Kidney glomerular epithelial cell (primary cell): ENCODE data around the gene ATP2A1.
"Not testable (repeated sequence)": the region's sequence is repeated elsewhere in the genome, so short reads cannot be mapped to it uniquely, and the experiment has no call there.

Source experiments
- DNase-seq: peaks from one replicate; lab custom pipeline; 2025; lab: John Stamatoyannopoulos, UW

ATP2A1 gene

DNA sequence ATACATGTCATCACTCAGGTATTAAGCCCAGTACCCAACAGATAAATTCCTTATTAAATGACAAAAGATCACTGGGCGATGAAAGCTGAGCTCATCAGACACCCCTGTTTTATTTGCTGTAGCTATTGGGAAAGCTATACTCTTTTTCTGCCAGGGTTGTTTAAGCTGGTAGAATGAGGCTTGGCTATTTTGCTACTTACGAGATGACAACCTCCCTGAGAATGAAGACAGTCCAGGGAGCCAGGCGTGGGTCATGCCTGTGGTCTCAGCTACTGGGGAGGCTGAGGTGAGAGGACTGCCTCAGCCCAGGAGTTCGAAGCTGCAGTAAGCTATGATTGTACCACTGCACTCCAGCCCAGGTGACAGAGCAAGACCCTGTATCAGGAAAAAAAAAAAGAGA is 19.0 kb upstream of the ATP2A1 start:
- no peak for DNase-seq

DNA sequence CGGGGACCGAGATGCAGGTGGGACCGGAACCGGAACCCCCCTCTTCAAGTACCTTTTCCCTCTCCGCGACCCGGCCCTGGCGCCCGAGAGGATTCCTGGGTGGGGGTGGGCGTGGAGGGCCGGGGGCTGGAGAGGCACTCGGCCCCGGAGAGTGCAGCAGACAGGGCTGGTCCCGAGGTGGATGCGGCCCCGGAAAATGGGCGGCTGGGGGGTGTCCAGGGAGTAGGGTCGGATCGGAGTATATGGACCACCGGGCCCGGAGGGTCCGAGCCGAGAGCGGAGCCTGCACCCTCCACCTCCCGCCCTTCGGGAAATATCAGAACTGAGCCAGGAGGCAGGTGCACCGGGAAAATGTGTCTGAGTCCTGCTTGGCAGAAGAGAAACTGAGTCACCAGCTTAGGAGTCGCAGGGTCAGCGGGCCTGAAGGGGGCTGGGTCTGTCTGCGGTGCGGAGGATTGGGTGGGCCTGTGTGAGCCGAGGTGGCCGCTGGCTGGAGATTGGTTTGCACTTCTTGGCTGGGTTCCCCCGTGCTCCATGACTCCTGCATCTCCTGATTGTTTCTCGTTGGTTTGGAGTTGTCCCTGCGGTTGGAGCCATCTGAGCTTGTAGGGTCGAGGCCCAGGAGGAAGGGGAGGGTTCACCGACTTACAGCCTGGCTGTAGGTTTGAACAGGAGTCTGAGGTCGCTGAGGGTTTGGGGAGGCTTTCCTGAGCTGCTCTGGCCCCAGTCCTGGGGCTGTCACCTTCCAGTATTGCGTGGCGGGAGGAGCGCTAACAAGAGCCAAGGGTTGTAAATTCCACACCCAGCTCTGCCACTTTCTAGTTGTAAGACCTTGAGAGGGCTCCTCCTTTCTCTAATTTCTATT is 14.1 kb upstream of the ATP2A1 start:
- DNase-seq = no peak

DNA sequence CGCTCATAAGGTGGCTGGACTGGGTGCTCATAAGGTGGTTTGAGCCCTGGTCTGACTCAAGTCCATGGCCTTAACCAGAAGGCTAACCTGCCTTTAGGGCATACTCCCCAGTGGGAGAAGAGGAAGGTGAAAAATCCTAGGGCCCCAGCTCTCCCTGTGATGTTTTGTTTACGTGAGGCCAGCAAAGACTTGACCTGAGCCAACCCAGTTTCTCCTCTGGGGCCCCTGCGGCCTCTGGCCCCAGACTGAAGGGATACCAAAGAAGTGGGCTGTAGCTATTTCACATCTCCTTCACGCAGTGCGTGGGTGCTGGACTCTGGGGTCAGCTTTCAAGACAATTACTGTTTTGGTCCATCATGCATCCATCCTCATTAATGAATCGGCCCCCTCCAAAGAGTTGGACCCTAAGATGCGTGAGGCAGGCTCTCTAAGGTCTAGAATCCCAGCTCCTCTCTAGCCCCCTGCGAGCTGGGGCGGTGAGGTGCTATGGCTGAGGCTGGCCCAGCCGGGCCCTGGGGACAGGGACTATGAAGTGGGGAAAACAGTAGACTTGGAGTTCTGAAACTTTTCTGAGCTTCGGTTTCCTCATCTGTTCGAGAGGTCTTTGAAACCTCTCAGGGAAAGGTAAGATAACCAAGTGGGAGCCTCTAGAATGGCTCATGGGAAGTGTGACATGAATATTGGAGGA is 13.1 kb upstream of the ATP2A1 start:
- DNase-seq = no peak

DNA sequence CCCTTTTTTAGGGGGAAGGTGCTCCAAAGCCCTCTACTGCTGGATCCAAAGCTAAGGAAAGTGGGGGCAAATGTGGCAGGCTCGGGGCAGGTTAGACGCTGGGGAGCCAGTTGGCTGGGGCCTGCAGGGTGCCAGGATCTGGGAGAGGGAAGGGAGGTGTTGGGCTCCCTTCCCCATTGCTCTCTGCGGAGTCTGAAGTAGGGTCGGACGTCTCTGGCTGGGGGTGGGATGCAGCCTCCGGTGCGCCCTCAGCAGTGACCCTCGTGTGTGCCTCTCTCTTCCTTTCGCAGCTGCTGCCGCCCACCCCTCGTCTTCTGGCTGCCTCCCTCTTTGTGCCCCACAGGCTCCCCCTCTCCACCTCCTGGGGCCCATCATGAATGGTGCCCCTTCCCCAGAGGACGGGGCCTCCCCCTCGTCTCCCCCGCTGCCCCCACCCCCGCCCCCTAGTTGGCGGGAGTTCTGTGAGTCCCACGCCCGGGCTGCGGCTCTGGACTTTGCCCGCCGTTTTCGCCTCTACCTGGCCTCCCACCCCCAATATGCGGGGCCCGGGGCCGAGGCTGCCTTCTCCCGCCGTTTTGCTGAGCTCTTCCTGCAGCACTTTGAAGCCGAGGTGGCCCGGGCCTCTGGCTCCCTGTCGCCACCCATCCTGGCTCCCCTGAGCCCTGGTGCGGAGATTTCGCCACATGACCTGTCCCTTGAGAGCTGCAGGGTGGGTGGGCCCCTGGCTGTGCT is 12.4 kb upstream of the ATP2A1 start:
- no peak for DNase-seq

DNA sequence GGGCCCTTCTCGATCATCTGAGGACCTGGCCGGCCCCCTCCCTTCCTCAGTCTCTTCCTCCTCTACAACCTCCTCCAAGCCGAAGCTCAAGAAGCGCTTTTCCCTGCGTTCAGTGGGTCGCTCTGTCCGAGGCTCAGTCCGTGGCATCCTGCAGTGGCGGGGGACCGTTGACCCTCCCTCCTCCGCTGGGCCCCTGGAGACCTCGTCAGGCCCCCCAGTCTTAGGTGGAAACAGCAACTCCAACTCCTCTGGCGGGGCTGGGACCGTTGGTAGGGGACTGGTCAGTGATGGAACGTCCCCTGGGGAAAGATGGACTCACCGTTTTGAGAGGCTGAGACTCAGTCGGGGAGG is 11.9 kb upstream of the ATP2A1 start:
- DNase-seq = no peak

DNA sequence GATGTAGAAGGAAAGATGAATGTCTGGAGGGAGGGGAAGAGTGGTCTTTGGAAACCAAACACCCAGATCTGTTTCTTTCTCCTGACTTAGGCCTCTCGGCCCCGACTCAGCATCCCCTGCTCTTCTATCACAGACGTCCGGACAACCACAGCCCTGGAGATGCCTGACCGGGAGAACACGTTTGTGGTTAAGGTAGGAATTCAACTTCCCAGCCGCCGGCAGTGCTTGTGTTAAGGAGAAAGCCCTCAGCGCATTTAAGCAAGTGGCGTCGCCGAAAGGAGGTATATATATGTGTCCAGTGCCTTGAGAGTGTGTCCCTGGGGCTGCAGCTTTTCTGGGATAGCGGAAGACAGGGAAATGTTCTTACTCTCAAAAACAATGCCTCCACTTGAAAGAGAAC is 11.0 kb upstream of the ATP2A1 start:
- no peak for DNase-seq

DNA sequence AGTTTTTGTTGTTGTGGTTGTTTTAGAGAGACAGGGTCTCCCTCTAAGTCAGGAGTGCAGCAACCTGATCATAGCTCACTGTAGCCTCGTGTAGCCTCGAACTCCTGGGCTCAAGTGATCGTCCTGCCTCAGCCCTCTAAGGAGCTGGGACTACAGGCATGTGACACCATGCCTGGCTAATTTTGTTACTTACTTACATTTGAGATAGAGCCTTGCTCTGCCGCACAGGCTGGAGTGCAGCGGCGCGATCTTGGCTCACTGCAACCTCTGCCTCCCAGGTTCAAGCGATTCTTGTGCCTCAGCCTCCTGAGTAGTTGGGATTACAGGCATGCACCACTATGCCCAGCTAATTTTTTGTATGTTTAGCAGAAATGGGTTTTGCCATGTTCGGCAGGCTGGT is 10.6 kb upstream of the ATP2A1 start:
- DNase-seq = not testable (repeated sequence)

DNA sequence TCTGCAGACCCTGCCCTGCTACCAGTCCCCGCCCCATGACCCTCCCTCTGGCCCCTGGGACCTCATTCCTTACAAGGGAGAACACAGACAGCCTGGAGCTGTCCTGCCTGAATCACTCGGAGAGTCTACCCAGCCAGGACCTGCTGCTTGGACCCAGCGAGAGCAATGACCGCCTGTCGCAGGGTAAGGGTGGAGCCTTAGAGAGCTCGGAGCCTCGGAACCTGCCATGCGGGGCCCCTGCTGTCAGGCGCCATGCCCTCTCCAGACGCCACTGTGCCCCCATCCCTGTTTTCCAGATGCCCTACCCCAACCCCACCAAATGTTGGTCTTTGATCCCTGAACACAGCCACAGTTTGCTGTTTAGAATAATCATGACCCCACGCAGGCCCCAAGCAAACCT is 9.1 kb upstream of the ATP2A1 start:
- DNase-seq = no peak

DNA sequence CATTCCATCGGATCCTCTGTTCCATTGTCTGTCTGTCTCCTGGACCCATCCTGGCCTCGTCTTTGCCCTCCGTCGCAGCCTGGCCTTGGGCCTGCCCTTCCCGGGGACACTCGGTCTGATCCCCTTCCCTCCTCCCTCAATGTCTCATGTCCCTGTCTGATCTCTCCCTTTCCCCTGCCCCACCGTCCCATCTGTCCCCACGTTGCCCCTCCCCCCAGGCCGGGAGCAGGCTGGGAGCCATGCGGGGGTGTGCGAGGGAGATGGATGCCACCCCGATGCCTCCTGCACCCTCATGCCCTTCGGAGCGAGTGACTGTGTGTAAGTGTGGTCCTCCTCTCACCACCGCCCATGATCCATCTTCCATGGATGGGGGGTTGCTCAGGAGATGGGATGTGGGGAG is 5.3 kb upstream of the ATP2A1 start:
- DNase-seq = no peak

DNA sequence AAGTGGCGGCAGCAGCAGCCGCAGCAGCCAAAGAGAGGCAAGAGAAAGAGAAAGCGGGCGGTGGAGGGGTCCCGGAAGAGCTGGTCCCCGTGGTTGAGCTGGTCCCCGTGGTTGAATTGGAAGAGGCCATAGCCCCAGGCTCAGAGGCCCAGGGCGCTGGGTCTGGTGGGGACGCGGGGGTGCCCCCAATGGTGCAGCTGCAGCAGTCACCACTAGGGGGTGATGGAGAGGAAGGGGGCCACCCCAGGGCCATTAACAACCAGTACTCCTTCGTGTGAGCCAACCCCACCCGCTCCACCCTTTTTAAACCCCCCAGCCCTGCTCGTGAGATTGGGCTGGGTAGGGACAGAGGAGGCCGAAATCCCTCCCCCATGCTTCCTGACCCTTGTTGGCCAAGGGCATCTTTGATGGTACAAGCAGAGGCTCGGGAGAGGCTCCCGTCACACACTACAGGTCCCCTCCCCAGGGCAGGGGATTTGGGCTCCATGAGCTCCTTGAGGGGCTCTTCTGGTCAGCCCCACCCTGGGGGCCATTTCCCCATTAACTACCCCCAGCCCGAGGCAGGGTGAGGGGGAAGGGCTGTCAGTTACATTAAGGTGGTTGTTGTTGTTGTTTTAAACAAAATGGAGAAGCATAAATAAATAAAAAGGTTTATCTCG is 4.6 kb upstream of the ATP2A1 start:
- DNase-seq = no peak

DNA sequence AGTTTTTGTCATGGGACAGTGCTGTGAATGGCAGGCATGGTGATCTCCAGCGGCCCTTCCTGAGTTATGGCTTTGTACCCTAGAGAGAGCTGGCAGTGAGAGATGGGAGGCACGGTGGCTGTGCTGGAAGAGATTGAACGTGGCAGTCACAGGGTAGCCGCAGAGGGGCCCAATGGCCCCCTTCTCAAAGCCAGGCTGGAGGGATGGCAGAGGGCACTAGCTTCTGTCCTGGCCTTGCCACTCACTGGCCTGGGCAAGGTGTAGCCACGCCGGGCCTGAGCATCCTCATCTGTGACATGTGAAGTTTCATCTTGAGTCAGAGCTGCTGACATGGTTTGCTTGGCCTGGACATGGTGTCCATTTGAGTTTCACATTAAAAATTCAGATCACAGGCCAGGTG is 3.9 kb upstream of the ATP2A1 start:
- no peak for DNase-seq

DNA sequence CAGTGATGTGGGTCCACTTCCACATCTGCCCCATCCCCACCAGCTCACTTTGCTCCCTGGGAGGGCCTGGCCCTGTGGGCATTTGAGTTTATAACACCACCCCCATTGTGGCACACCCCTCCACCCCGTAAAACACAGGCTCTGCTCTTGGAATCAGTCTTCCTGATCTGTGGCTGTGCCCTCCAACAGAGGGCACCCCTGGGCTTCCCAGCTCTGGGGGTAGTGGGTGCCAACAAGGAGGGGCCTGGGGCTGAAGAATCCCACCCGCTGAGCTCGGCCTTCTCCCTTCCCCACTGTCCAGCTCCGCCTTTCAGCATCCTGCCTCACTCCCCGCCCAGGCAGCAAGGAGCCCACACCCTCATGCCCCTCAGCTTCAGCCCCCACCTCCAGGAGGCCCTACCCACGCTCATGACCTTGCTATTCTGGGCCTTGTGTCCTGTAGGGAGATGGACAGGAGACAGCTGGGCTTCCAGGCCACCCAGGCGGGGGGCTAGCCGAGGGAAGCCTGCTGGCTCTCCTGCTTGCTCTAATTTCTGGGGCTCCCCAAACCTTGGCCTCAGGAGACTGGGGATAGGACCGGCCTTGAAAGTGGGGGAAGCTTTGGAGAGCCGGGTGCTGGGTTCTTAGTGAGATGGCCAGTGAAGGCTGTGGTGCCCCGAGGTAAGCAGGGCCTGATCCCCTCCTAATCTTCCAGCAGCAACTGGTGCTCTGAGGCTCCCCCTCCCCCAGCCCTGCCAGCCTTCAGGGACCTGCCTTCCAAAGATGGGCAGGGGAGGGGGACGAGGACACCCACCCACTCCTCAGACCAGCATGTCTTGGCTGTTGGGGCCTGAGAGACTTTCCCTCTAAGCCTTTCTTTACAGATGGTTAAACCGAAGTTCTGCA is 2.9 kb upstream of the ATP2A1 start:
- DNase-seq = no peak

DNA sequence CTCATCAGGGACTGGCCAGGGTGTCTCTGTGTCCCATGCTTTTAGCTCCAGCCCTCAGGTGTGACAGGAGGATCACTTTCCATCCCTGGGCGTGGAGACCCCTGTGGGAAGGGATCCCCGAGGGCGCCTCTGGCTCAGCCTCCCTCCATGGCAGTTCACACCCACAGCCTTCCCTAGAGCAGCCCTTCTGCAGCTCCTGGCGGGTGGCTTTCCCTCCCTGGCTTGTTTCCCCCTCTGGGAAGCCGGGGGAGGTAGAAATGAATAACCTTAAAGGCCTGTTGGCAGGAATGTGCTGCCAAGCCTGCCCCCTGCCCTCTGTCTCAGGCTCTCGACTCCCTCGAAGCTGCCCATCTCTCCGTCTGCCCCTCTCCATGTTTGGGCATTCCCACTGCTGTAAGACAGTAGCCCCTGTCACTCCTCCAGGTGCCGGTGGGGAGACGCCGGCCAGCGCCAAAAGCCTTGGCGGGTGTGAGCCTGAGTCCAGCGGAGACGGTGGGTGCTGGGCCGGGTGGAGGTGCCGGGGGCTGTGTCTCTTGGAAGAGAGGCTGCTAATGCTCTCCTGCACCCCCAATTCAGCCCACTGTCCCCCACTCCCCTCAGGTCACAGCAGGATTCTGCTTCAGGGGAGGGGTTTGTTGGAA is 2.1 kb upstream of the ATP2A1 start:
- peak; percentile 24 for DNase-seq

DNA sequence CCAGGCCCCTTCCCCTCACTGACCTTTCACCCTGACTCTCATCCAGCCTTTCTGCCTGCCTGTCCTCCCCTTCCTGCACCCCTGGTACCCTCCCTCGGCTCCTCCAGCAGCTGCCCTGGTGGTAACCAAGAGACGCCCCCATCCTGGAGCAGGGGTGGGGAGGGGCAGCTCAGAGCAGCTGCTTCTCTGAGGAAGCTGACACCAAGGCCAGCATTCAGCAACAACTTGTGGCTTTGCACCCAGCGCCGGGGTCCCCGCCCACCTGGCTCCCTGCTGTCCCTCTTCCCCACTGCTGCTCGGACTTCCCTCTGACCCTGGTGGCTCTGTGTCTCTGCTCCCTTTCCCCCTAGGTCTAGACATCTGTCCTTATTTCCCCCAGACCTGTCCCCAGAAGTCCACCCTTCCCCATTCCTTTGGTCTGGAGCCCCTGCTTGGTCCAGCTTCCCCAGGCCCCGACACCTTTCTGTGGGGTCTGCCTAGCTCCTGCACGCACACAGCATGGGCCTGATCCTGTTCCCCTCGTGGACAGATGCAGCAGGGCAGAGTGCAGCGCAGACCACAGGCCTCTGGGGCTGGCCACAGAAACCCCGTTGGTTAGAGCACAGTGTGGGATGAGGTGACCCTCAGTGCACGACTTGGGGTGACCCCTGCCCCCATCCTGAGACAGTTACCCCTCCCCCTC is 1.2 kb upstream of the ATP2A1 start:
- no peak for DNase-seq

DNA sequence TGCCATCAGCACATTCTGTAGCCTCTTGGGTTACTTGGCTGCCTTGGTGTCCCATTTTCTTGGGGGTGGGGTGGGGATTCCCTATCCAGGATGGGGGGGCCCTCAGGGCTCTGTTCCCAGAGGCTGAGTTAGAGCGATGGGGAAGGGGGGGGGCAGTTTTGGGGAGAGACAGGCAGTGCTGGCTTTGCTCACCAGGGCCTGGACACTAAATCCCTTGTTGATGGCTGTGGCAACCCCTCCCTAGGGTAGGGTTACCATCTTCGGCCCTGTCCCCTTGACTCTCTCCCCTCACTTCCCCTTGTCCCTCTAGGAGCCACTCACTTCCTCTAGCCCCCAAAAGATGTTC is 660 bp upstream of the ATP2A1 start:
- DNase-seq = no peak

DNA sequence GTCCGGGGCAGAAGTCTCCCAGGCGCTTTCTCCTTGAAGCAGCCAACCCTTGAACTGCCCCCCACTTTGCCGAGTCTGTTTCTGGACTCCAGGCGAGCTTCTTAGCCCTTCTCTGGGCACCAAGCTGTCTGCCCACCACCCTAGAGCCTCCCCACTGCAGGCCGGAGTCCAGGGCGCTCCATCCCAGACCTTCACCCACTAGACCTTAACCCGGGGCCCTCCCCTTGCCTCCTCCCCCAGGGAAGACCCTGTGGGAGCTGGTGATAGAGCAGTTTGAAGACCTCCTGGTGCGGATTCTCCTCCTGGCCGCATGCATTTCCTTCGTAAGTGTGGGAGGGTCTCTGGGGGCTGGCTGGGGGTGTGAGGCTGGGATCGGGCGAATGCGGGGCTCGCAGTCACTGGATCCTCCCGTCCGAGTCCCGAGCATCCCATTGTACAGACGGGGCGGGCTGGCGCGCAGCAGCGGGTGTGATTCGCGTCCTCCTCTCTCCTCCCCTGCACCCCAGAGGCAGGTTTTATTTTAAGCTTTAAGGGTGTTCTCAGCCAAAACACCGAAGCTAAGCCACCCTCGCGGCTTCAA is 1.1 kb downstream of the ATP2A1 start:
- no peak for DNase-seq

DNA sequence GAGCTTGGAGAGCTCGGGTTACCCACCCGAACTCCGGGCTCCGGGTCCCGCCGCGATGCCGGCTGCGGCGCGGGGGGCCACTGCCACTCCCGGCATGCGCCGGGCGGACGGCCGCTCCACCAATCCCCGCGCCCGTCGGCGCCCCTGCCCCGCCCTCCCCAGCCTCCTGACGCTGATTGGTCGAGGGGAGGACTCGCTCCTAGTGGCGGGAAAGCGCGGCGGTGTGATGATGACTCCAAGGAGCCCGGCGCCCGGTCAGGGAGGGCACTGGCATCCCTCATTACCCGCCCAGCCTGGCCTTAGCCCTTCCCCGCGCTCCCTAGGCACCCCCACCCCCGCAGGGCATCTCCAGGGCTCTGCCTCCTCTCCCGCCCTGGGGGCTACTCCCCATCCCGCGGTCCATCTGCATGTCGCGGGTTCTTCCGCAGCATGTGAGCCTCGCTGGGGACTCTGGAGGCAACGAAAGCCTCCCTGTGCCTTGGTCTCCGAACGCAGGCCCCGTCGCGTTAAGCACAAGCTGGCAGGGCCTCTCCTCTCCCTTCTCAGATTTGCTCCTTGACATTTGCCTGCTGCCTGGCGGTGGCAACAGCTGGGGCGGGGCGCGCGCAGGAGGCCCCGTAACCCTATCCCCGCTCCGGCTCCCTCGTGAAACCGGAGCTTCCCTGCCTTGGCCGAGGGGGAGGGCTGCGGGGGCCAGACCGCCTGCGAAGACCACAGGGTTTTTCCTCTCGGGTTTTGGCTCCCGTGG is 1.7 kb downstream of the ATP2A1 start:
- DNase-seq = peak; percentile 58

DNA sequence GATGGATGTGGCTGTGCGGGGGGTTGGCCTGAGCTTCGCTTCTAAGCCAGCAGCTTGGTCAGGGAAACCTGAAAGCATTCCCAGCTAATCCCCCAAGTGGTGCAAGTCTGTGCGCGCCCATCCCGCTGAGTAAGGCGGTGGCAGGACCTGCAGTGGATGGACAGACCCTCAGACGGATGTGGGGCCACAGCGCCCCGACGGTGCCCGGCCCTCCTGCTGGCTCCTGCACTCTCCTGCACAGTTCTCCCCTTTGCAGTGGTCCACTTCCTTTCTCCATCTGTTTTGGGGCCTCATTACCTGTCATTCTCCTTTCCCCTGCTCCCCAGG is 2.3 kb downstream of the ATP2A1 start:
- no peak for DNase-seq

DNA sequence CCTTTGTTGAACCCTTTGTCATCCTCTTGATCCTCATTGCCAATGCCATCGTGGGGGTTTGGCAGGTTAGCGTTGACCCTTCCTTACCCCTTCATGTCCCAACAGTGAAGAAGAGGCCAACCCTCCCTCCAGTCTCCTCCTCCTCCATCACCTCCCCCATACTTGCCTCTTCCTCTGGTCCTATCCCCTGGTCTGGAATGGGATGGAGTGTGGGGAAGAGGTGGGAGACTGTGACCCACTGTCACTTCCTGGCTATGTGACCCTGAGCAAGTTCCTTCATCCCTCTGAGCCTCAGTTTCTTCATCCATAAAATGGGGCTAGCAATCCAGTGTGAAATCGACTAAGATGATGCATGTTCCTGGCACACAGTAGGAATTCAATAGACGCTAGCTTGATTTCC is 2.7 kb downstream of the ATP2A1 start:
- DNase-seq = no peak

DNA sequence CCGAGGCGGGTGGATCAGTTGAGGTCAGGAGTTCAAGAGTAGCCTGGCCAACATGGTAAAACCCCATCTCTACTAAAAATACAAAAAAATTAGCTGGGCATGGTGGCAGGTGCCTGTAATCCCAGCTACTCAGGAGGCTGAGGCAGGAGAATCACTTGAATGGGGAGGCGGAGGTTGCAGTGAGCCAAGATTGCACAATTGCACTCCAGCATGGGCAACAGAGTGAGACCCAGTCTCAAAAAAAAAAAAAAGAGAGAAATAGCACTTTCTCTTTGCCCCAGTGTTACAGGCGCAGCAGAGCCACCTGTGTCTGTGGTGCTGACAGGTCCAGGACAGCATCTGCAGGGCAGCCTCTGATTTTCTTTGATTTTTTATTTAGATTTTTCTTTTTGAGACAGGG is 3.3 kb downstream of the ATP2A1 start:
- DNase-seq = not testable (repeated sequence)
